CD8-positive, alpha-beta memory T cell (primary cell): Measurements from ENCODE around the gene COPB1. TPM values are rescaled to one million over a fixed set of nuclear protein-coding genes. Genes with fewer than 3 reads are reported as not detected.
A peak's percentile ranks its signal among the peaks of the same experiment; 100 is the strongest.
"Not testable (repeated sequence)": the region's sequence is repeated elsewhere in the genome, so short reads cannot be mapped to it uniquely, and the experiment has no call there.

Experiments
- CTCF ChIA-PET: fragments of 350-600 bp; sonication (Branson Sonifier 250); formaldehyde crosslinking; loops from one replicate; lab custom pipeline; 2021; ENCODE audit warnings: antibody characterized with exemption; lab: Charles Lee
- POLR2A ChIA-PET: fragments of 350-600 bp; sonication (Branson Sonifier 250); formaldehyde crosslinking; loops from one replicate; lab custom pipeline; 2021; ENCODE audit warnings: antibody characterized with exemption; lab: Charles Lee
- DNase-seq, 5 donors: peaks; one replicate each; pipeline versions ENCODE4 v3.0.0 to v3.0.0-alpha.2; 2020 to 2022; ENCODE audit warnings: mixed read lengths in 1 of 5
- H3K27ac ChIP-seq: one replicate; pipeline ENCODE4 v1.7.0; 2013; ENCODE audit warnings: low read depth, mild to moderate bottlenecking, low read length, moderate library complexity
- H3K27me3 ChIP-seq: 2 replicates; pipeline ENCODE4 v1.7.0; 2013; ENCODE audit warnings: low read length, mild to moderate bottlenecking; ENCODE audit not compliant: insufficient read depth, poor library complexity, severe bottlenecking
- H3K36me3 ChIP-seq: 2 replicates; pipeline ENCODE4 v1.7.0; 2013; ENCODE audit warnings: mild to moderate bottlenecking, low read length, moderate library complexity; ENCODE audit not compliant: insufficient read depth
- H3K4me1 ChIP-seq: 2 replicates; pipeline ENCODE4 v1.7.0; 2013; ENCODE audit warnings: mild to moderate bottlenecking, low read length, moderate library complexity; ENCODE audit not compliant: insufficient read depth
- H3K4me3 ChIP-seq: 2 replicates; pipeline ENCODE4 v1.7.0; 2013; ENCODE audit warnings: mild to moderate bottlenecking, low read length
- H3K9me3 ChIP-seq: 2 replicates; pipeline ENCODE4 v1.7.0; 2013; ENCODE audit warnings: mild to moderate bottlenecking, low read length
- H3K27ac Mint-ChIP-seq, 8 donors: one replicate each; pipeline ENCODE4 v1.8.0; 2020 to 2021; ENCODE audit warnings: mixed read lengths in 8 of 8, mild to moderate bottlenecking in 6 of 8, inconsistent platforms in 3 of 8, moderate library complexity in 3 of 8
- H3K27me3 Mint-ChIP-seq, 2 donors: one replicate each; pipeline ENCODE4 v1.8.0; 2020 to 2021; ENCODE audit warnings: mixed read lengths in 2 of 2, mild to moderate bottlenecking in 1 of 2, moderate library complexity in 1 of 2
- H3K36me3 Mint-ChIP-seq, 3 donors: one replicate each; pipeline ENCODE4 v1.8.0; 2020 to 2021; ENCODE audit warnings: mixed read lengths in 3 of 3, inconsistent platforms in 1 of 3, mild to moderate bottlenecking in 1 of 3
- H3K4me1 Mint-ChIP-seq, 3 donors: one replicate each; pipeline ENCODE4 v1.8.0; 2020 to 2021; ENCODE audit warnings: mixed read lengths in 3 of 3, inconsistent platforms in 1 of 3, mild to moderate bottlenecking in 1 of 3
- H3K4me3 Mint-ChIP-seq, 7 donors: one replicate each; pipeline ENCODE4 v1.8.0; 2020 to 2021; ENCODE audit warnings: mixed read lengths in 7 of 7, mild to moderate bottlenecking in 6 of 7, moderate library complexity in 4 of 7, inconsistent platforms in 2 of 7
- H3K9me3 Mint-ChIP-seq, 5 donors: one replicate each; pipeline ENCODE4 v1.8.0; 2020 to 2022; ENCODE audit warnings: mixed read lengths in 5 of 5, mild to moderate bottlenecking in 3 of 5, moderate library complexity in 2 of 5, inconsistent platforms in 1 of 5
- polyA plus RNA-seq: library from polyadenylated mRNA; unstranded; fragments of 300-500 nt; fragmentation: Illumina TruSeq; gene quantifications from one replicate; pipeline ENCODE4 v1.2.3, GENCODE V29; 2021
- total RNA-seq, 2 experiments: library from RNA; stranded (reverse); gene quantifications; one replicate each; pipeline ENCODE4 v1.2.3, GENCODE V29; 2021

Gene COPB1
- total and polyA plus RNA-seq, 3 experiments from 2014 or later: 76.4 to 111 (median 104) TPM

- H3K36me3 ChIP-seq: no peaks in the 10 kb centered on the region
- H3K4me3 ChIP-seq: no peak overlapping the region
- Mint-ChIP-seq H3K4me3 (no peak overlapping the region), H3K27me3 (no peaks in the 10 kb centered on the region), H3K27ac (peak overlapping the region in 4 of 8 donors; percentile 1 to 44 (median 18)), H3K9me3 (no peaks in the 10 kb centered on the region), H3K4me1 (peaks cover 18 to 48% (median 42%) of the 10 kb centered on the region in 3 donors), H3K36me3 (peaks cover 0 to 4% (median 3%) of the 10 kb centered on the region in 3 donors)
- H3K27me3 ChIP-seq: no peaks in the 10 kb centered on the region
- no peak for DNase-seq
- ChIA-PET POLR2A (interaction anchor here (0.6 kb wide), 1 partner anchor 55 kb away, joined by 3 read pairs; no protein-coding TSS in a partner anchor), CTCF (interaction anchor here (2.1 to 4.3 kb wide), 3 partner anchors 38 to 367 kb away, joined by 6 to 18 read pairs (median 7); partner anchors contain the start of gene PDE3B)
- H3K4me1 ChIP-seq: no peaks in the 10 kb centered on the region
- no peak overlapping the region for H3K27ac ChIP-seq
- no peaks in the 10 kb centered on the region for H3K9me3 ChIP-seq
Observed at GRCh38 chr11:14541192-14541947, 41.8 kb upstream of the COPB1 start.

DNA sequence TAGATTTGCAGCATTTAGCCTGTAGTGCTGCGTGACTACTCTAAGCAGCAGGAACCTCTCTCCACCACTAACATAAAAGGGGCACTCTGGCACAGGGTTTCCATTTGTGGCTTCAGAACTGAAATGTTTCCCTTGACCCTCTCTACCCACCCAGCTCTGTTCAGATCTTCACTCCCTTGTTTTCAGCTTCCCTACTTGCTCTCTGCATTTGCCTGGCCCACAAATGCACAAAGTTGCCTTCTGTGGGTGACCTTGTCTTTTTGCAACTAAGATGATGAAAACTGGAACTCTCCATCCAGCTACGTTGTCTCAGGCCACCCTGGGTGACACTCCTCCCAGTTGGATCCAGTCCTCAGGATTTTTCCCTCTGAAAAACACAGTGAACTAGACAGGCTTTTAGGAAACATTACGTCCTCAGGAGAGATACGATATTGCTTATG lies 40.4 kb upstream of the COPB1 start:
- no peaks in the 10 kb centered on the region for H3K9me3 Mint-ChIP-seq
- ChIA-PET POLR2A (interaction anchor here (0.6 kb wide), 1 partner anchor 28 kb away, joined by 3 read pairs; no protein-coding TSS in a partner anchor), CTCF (interaction anchor here (1.2 to 4.3 kb wide), 3 partner anchors 98 to 368 kb away, joined by 4 to 18 read pairs (median 13); partner anchors contain the start of gene PDE3B)
- Histone ChIP-seq H3K27ac (no peak overlapping the region), H3K36me3 (no peaks in the 10 kb centered on the region), H3K4me1 (no peaks in the 10 kb centered on the region), H3K4me3 (no peak overlapping the region), H3K9me3 (no peaks in the 10 kb centered on the region), H3K27me3 (no peaks in the 10 kb centered on the region)
- H3K36me3 Mint-ChIP-seq: peaks cover 0 to 3% (median 0%) of the 10 kb centered on the region in 3 donors
- H3K4me1 Mint-ChIP-seq: peaks cover 15 to 39% (median 34%) of the 10 kb centered on the region in 3 donors
- DNase-seq: peak in 1 of 5 donors; percentile 12
- H3K27me3 Mint-ChIP-seq: no peaks in the 10 kb centered on the region
- peak overlapping the region in 7 of 8 donors; percentile 12 to 65 (median 41) for H3K27ac Mint-ChIP-seq
- H3K4me3 Mint-ChIP-seq: no peak overlapping the region

DNA sequence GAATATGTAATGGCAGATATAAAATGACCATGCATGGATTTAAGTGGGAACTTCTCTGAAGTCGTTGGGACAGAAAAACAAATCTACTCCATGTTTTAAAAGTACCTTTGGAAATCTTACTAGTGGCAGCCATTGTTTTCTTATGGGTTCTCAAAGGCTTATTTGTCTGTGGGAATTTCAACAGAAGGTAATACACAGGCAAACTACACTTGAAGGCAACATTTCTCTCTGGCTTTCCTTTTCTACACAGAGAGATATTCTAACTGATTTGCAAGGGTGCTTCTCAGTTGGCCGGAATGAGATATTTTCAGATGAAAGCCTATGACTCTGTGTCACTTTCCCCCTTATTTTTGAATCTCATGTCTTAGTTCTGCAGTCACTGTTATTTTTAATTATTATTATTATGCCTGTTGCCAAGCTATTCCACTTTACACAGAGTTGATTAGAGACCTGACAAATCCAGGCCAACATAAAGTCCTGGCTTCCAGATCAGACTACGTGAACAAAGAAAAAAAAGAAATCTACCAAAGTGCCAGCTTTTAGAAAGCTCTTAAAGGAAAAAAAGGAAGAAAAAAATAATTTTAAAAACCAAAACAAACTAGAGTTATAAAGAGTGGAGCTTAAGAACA lies 39.4 kb upstream of the COPB1 start:
- CTCF ChIA-PET: interaction anchor here (0.9 to 2.6 kb wide), 3 partner anchors 99 to 369 kb away, joined by 4 to 13 read pairs (median 4); no protein-coding TSS in a partner anchor
- DNase-seq: no peak
- Mint-ChIP-seq H3K4me1 (peaks cover 12 to 32% (median 28%) of the 10 kb centered on the region in 3 donors), H3K9me3 (no peaks in the 10 kb centered on the region), H3K27me3 (no peaks in the 10 kb centered on the region), H3K27ac (peak overlapping the region in 4 of 8 donors; percentile 9 to 72 (median 68)), H3K36me3 (no peaks in the 10 kb centered on the region), H3K4me3 (no peak overlapping the region)
- Histone ChIP-seq H3K4me3 (no peak overlapping the region), H3K9me3 (no peaks in the 10 kb centered on the region), H3K27ac (no peak overlapping the region), H3K27me3 (no peaks in the 10 kb centered on the region), H3K36me3 (no peaks in the 10 kb centered on the region), H3K4me1 (no peaks in the 10 kb centered on the region)
- POLR2A ChIA-PET: interaction anchor here (0.5 to 0.7 kb wide), 2 partner anchors 14 to 105 kb away, joined by 3 to 5 read pairs; partner anchors contain the start of gene PDE3B

GRCh38 chr11:14538271-14538925 lies 38.8 kb upstream of the COPB1 start:
- H3K9me3 ChIP-seq: no peaks in the 10 kb centered on the region
- H3K27me3 ChIP-seq: no peaks in the 10 kb centered on the region
- Mint-ChIP-seq H3K4me1 (peaks cover 12 to 32% (median 28%) of the 10 kb centered on the region in 3 donors), H3K27me3 (no peaks in the 10 kb centered on the region), H3K27ac (peak overlapping the region in 4 of 8 donors; percentile 51 to 72 (median 68)), H3K4me3 (no peak overlapping the region), H3K36me3 (no peaks in the 10 kb centered on the region), H3K9me3 (no peaks in the 10 kb centered on the region)
- no peaks in the 10 kb centered on the region for H3K36me3 ChIP-seq
- H3K4me1 ChIP-seq: no peaks in the 10 kb centered on the region
- H3K4me3 ChIP-seq: no peak overlapping the region
- CTCF ChIA-PET: interaction anchor here (0.7 to 2.6 kb wide), 3 partner anchors 106 to 370 kb away, joined by 4 to 13 read pairs (median 4); partner anchors contain the start of gene CYP2R1
- DNase-seq: no peak
- POLR2A ChIA-PET: interaction anchor here (0.5 to 0.7 kb wide), 3 partner anchors 15 to 122 kb away, joined by 3 to 5 read pairs (median 4); partner anchors contain the start of gene PDE3B
- no peak overlapping the region for H3K27ac ChIP-seq

GRCh38 chr11:14537134-14537599 lies 37.6 kb upstream of the COPB1 start:
- Histone ChIP-seq H3K4me1 (no peaks in the 10 kb centered on the region), H3K27me3 (no peaks in the 10 kb centered on the region), H3K27ac (no peak overlapping the region), H3K9me3 (no peaks in the 10 kb centered on the region), H3K36me3 (no peaks in the 10 kb centered on the region), H3K4me3 (peak overlapping the region; percentile 51)
- Mint-ChIP-seq H3K27ac (peak overlapping the region in 7 of 8 donors; percentile 25 to 95 (median 87)), H3K27me3 (no peaks in the 10 kb centered on the region), H3K4me3 (peak overlapping the region; percentile 26 to 88 (median 63)), H3K9me3 (no peaks in the 10 kb centered on the region), H3K36me3 (peaks cover 0 to 2% (median 0%) of the 10 kb centered on the region in 3 donors), H3K4me1 (peaks cover 12 to 28% (median 28%) of the 10 kb centered on the region in 3 donors)
- CTCF ChIA-PET: interaction anchor here (0.7 to 1.6 kb wide), 4 partner anchors 84 to 371 kb away, joined by 3 to 11 read pairs (median 6); partner anchors contain the start of gene PDE3B
- peak in 3 of 5 donors; percentile 4 to 69 (median 54) for DNase-seq
- POLR2A ChIA-PET: interaction anchor here (0.7 to 1.7 kb wide), 3 partner anchors 41 to 185 kb away, joined by 4 to 10 read pairs (median 4); no protein-coding TSS in a partner anchor

DNA sequence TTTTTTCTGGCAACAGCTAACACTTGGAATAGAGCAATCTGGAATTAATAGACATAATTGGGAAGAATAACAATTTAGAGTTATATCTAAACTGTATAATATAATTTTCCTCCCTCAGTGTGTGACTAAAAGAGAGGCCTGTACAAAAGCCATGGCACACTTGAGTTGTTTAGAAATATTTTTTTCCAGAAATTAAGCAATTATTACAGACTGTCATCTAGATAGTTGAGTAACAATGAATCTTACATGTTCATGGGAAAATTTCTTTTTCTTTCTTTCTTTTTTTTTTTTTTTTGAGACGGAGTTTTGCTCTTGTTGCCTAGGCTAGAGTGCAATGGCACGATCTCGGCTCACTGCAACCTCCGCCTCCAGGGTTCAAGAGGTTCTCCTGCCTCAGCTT lies 35.6 kb upstream of the COPB1 start:
- POLR2A ChIA-PET: interaction anchor here (1.0 kb wide), 1 partner anchor 110 kb away, joined by 11 read pairs; no protein-coding TSS in a partner anchor
- not testable (repeated sequence) for H3K4me1 ChIP-seq, H3K9me3 Mint-ChIP-seq, H3K27me3 ChIP-seq, H3K4me3 ChIP-seq, H3K27me3 Mint-ChIP-seq, H3K9me3 ChIP-seq, H3K27ac ChIP-seq, H3K4me3 Mint-ChIP-seq, H3K36me3 ChIP-seq, H3K36me3 Mint-ChIP-seq, DNase-seq
- CTCF ChIA-PET: interaction anchor here (0.6 to 1.5 kb wide), 3 partner anchors 109 to 373 kb away, joined by 3 to 5 read pairs (median 4); no protein-coding TSS in a partner anchor
- peak overlapping the region in 1 of 8 donors; percentile 14 for H3K27ac Mint-ChIP-seq
- peaks cover 12 to 24% (median 19%) of the 10 kb centered on the region in 3 donors for H3K4me1 Mint-ChIP-seq

DNA sequence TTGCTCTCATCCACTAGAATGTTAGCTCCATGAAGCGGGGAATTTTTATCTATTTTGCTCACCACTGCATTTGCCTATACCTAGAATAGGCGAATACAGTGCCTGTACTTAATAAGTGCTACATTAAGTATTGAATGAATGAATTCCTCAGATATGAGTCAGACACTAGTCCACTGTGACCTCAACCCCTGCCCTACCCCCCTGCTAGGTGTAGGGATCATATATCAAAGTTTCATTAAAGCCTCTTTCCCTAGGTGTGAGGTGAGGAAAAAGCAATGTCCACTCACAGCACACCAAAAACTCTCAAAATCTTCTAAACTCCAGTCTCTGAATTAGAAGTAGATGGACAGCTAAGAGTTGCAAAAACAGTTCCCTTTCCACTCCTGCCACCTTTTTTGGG lies 30.3 kb upstream of the COPB1 start:
- Mint-ChIP-seq H3K9me3 (no peaks in the 10 kb centered on the region), H3K36me3 (peaks cover 0 to 4% (median 3%) of the 10 kb centered on the region in 3 donors), H3K27ac (no peak overlapping the region), H3K4me1 (no peaks in the 10 kb centered on the region), H3K4me3 (no peak overlapping the region), H3K27me3 (no peaks in the 10 kb centered on the region)
- no peaks in the 10 kb centered on the region for H3K27me3 ChIP-seq
- H3K4me3 ChIP-seq: no peak overlapping the region
- CTCF ChIA-PET: interaction anchor here (1.1 kb wide), 1 partner anchor 9 kb away, joined by 4 read pairs; the partner anchor contains the start of gene PSMA1
- H3K27ac ChIP-seq: no peak overlapping the region
- no peaks in the 10 kb centered on the region for H3K4me1 ChIP-seq
- H3K36me3 ChIP-seq: no peaks in the 10 kb centered on the region
- no peak for DNase-seq
- POLR2A ChIA-PET: no interaction called here
- no peaks in the 10 kb centered on the region for H3K9me3 ChIP-seq
